Liver (tissue), 9 donors: ENCODE data around the gene ZNF740. TPM values are rescaled to one million over a fixed set of nuclear protein-coding genes. Genes with fewer than 3 reads are reported as not detected.
A peak's percentile ranks its signal among the peaks of the same experiment; 100 is the strongest.

Experiments
- DNase-seq: peaks from one replicate; pipeline ENCODE4 v3.0.0-alpha.2; 2017; ENCODE audit warnings: low spot score
- H3K27ac ChIP-seq, 2 donors: one replicate each; pipeline ENCODE4 v1.7.0; 2013; ENCODE audit warnings: inconsistent platforms in 2 of 2, low read length in 2 of 2, control low read depth in 1 of 2, low read depth in 1 of 2, mild to moderate bottlenecking in 1 of 2
- H3K27me3 ChIP-seq, 4 donors: one replicate each; pipeline versions ENCODE4 v1.6.1 to v1.7.0; 2013; ENCODE audit warnings: low read length in 3 of 4, inconsistent platforms in 1 of 4, mild to moderate bottlenecking in 1 of 4, moderate library complexity in 1 of 4; ENCODE audit not compliant: control insufficient read depth in 4 of 4, insufficient read depth in 4 of 4
- H3K36me3 ChIP-seq, 4 donors: one replicate each; pipeline versions ENCODE4 v1.6.1 to v1.7.0; 2013; ENCODE audit warnings: low read length in 3 of 4, mild to moderate bottlenecking in 3 of 4, low read depth in 1 of 4, moderate library complexity in 1 of 4; ENCODE audit not compliant: control insufficient read depth in 4 of 4, insufficient read depth in 3 of 4
- H3K4me1 ChIP-seq, 4 donors: one replicate each; pipeline versions ENCODE4 v1.6.1 to v1.7.0; 2013; ENCODE audit warnings: low read length in 3 of 4, mild to moderate bottlenecking in 3 of 4, moderate library complexity in 1 of 4; ENCODE audit not compliant: control insufficient read depth in 4 of 4, insufficient read depth in 4 of 4
- H3K4me3 ChIP-seq, 3 donors: one replicate each; pipeline versions ENCODE4 v1.6.1 to v1.7.0; 2013; ENCODE audit warnings: low read length in 3 of 3, control low read depth in 1 of 3, low read depth in 1 of 3, mild to moderate bottlenecking in 1 of 3
- H3K9ac ChIP-seq, 2 donors: one replicate each; pipeline ENCODE4 v1.7.0; 2013; ENCODE audit warnings: low read length in 2 of 2, mild to moderate bottlenecking in 2 of 2, moderate library complexity in 2 of 2, control low read depth in 1 of 2, low read depth in 1 of 2
- H3K9me3 ChIP-seq, 4 donors: one replicate each; pipeline versions ENCODE4 v1.6.1 to v1.7.0; 2013; ENCODE audit warnings: low read length in 3 of 4; ENCODE audit not compliant: control insufficient read depth in 4 of 4
- EGR1 ChIP-seq, 2 donors: IDR thresholded peaks; 2 replicates each; pipeline ENCODE4 v1.6.1; 2016 to 2018; ENCODE audit warnings: antibody characterized with exemption in 2 of 2, low read depth in 2 of 2
- FOXA1 ChIP-seq: IDR thresholded peaks from 2 replicates; pipeline ENCODE4 v1.6.1; 2016; ENCODE audit warnings: antibody characterized with exemption
- FOXA2 ChIP-seq: IDR thresholded peaks from 2 replicates; pipeline ENCODE4 v1.6.1; 2016; ENCODE audit warnings: antibody characterized with exemption
- GABPA ChIP-seq, 2 donors: IDR thresholded peaks in 1 of 2; conservative IDR thresholded peaks in 1 of 2; 2 replicates each; pipeline ENCODE4 v1.6.1; 2016; ENCODE audit warnings: antibody characterized with exemption in 2 of 2, mild to moderate bottlenecking in 1 of 2, moderate library complexity in 1 of 2
- HNF4G ChIP-seq: IDR thresholded peaks from 2 replicates; pipeline ENCODE4 v1.6.1; 2016; ENCODE audit warnings: antibody characterized with exemption
- JUND ChIP-seq, 2 donors: IDR thresholded peaks; 2 replicates each; pipeline ENCODE4 v1.6.1; 2016; ENCODE audit warnings: antibody characterized with exemption in 2 of 2
- NR2F2 ChIP-seq: IDR thresholded peaks from 2 replicates; pipeline ENCODE4 v1.6.1; 2016; ENCODE audit warnings: antibody characterized with exemption
- RXRA ChIP-seq, 2 donors: IDR thresholded peaks; 2 replicates each; pipeline ENCODE4 v1.6.1; 2017 to 2018; ENCODE audit warnings: antibody characterized with exemption in 2 of 2, mild to moderate bottlenecking in 1 of 2
- TAF1 ChIP-seq: conservative IDR thresholded peaks from 2 replicates; pipeline ENCODE4 v1.6.1; 2016; ENCODE audit warnings: antibody characterized with exemption, mild to moderate bottlenecking
- YY1 ChIP-seq: IDR thresholded peaks from 2 replicates; pipeline ENCODE4 v1.6.1; 2016; ENCODE audit warnings: antibody characterized with exemption, mild to moderate bottlenecking
- whole genome bisulfite sequencing: extraction: QIAGEN DNeasy Blood & Tissue Kit; methylation state at CpG from one replicate; pipeline ENCODE4 v1.1.7; 2013; 5-methylcytosine and 5-hydroxymethylcytosine counted together
- polyA plus RNA-seq, 2 donors: library from polyadenylated mRNA; stranded (reverse) in 1 of 2; unstranded in 1 of 2; fragments of 200-250 nt in 1 of 2; fragments of >200 nt in 1 of 2; fragmentation: Nextera tagmentation in 1 of 2; extraction: Ambion mirVana in 1 of 2; gene quantifications; one replicate each; pipeline versions ENCODE4 v1.2.1 to v1.2.3, GENCODE V29; 2013 to 2015
- total RNA-seq, 2 donors: library from RNA; depleted of rRNA; stranded (reverse); fragments of >200 nt; gene quantifications; one replicate each; pipeline ENCODE4 v1.2.3, GENCODE V29; 2014
- TF ChIP-seq, protein P1 (sequence below): IDR thresholded peaks from 2 replicates; pipeline ENCODE4 v1.6.1; 2016; ENCODE audit warnings: antibody characterized with exemption, mild to moderate bottlenecking
- TF ChIP-seq, protein P2 (sequence below): fragments of 150-350 bp; IDR thresholded peaks from 2 replicates; pipeline ENCODE4 v1.5.1; 2017; ENCODE audit warnings: improper control_type of control experiment, low read depth, low read length; ENCODE audit not compliant: missing input control
- TF ChIP-seq, protein P3 (sequence below): IDR thresholded peaks from 2 replicates; pipeline ENCODE4 v1.6.1; 2016; ENCODE audit warnings: antibody characterized with exemption
- TF ChIP-seq, protein P4 (sequence below): IDR thresholded peaks from 2 replicates; pipeline ENCODE4 v1.6.1; 2016; ENCODE audit warnings: antibody characterized with exemption
- donor health status: healthy.
- donor health status: healthy.
- donor health status: healthy.
- donor health status: healthy.
- donor health status: healthy.

Gene ZNF740
- total and polyA plus RNA-seq, 4 donors, result 1.4 to 14.4 (median 6.3) TPM

DNA sequence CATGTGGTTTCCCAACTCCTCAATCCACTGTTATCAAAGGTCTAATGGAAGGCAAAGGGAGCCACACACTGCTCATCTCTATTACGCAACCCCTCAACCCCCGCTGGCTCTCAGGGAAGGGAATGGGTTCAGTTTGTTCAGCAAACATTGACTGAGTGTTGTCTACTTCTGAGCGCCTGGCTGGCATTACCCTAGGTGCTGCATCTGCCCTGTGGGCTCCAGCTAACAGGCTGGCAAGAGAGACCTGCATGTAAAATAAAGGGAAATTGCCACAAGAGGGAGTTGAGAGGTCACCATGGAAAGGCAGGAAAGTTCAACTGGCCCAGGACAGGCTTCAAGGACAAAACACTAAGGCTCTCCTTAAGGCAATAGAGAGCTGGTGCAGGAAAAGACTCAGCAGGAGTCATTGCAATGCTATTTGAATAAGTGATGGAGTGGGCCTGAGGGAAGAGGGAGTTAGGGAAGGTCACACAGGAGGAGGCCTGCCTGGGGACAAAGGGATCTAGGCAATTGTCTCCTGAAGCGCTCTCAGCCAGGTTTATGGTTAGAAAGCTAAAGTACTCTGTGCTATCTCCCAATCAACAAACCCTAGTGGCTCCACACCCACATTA, 5.5 kb upstream of the ZNF740 start (continued):
- TF ChIP-seq, protein P1, sequence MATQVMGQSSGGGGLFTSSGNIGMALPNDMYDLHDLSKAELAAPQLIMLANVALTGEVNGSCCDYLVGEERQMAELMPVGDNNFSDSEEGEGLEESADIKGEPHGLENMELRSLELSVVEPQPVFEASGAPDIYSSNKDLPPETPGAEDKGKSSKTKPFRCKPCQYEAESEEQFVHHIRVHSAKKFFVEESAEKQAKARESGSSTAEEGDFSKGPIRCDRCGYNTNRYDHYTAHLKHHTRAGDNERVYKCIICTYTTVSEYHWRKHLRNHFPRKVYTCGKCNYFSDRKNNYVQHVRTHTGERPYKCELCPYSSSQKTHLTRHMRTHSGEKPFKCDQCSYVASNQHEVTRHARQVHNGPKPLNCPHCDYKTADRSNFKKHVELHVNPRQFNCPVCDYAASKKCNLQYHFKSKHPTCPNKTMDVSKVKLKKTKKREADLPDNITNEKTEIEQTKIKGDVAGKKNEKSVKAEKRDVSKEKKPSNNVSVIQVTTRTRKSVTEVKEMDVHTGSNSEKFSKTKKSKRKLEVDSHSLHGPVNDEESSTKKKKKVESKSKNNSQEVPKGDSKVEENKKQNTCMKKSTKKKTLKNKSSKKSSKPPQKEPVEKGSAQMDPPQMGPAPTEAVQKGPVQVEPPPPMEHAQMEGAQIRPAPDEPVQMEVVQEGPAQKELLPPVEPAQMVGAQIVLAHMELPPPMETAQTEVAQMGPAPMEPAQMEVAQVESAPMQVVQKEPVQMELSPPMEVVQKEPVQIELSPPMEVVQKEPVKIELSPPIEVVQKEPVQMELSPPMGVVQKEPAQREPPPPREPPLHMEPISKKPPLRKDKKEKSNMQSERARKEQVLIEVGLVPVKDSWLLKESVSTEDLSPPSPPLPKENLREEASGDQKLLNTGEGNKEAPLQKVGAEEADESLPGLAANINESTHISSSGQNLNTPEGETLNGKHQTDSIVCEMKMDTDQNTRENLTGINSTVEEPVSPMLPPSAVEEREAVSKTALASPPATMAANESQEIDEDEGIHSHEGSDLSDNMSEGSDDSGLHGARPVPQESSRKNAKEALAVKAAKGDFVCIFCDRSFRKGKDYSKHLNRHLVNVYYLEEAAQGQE, result peak; percentile 79
- TF ChIP-seq, protein P2, sequence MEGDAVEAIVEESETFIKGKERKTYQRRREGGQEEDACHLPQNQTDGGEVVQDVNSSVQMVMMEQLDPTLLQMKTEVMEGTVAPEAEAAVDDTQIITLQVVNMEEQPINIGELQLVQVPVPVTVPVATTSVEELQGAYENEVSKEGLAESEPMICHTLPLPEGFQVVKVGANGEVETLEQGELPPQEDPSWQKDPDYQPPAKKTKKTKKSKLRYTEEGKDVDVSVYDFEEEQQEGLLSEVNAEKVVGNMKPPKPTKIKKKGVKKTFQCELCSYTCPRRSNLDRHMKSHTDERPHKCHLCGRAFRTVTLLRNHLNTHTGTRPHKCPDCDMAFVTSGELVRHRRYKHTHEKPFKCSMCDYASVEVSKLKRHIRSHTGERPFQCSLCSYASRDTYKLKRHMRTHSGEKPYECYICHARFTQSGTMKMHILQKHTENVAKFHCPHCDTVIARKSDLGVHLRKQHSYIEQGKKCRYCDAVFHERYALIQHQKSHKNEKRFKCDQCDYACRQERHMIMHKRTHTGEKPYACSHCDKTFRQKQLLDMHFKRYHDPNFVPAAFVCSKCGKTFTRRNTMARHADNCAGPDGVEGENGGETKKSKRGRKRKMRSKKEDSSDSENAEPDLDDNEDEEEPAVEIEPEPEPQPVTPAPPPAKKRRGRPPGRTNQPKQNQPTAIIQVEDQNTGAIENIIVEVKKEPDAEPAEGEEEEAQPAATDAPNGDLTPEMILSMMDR, result peak; percentile 45

DNA sequence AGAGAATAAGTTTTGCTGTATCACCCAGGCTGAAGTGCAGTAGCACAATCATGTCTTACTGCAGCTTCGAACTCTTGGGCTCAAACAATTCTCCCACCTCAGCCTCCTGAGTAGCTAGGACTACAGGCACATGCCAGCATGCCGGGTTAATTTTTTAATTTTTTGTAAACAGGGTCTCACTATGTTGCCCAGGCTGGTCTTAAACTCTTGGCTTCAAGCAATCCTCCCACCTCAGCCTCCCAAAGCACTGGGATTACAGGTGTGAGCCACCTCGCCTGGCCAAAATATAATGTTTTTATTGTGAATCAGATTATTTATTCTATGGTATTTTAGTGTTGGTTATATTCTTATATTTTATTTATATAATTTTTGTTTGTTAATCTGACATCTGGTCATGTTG, 3.8 kb upstream of the ZNF740 start:
- TF ChIP-seq EGR1 (IDR thresholded peaks at IDR 0.05; ENCODE audit: low read depth in 2 of 2) (no peak), JUND (IDR thresholded peaks at IDR 0.05) (no peak), HNF4G (no peak), RXRA (IDR thresholded peaks at IDR 0.05) (no peak), NR2F2 (no peak), YY1 (no peak), FOXA2 (no peak), FOXA1 (no peak), GABPA (IDR thresholded peaks at IDR 0.05 in 1 of 2, conservative IDR thresholded peaks at IDR 0.05 in 1 of 2) (no peak), TAF1 (no peak)
- TF ChIP-seq, protein P1, result no peak
- TF ChIP-seq, protein P3, sequence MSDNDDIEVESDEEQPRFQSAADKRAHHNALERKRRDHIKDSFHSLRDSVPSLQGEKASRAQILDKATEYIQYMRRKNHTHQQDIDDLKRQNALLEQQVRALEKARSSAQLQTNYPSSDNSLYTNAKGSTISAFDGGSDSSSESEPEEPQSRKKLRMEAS, result no peak
- TF ChIP-seq, protein P2, result no peak
- TF ChIP-seq, protein P4, sequence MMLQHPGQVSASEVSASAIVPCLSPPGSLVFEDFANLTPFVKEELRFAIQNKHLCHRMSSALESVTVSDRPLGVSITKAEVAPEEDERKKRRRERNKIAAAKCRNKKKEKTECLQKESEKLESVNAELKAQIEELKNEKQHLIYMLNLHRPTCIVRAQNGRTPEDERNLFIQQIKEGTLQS, result no peak
- WGBS, result 97% methylated on average over 3 of the region's 3 CpGs

More for the DNA sequence above, 3.8 kb upstream of the ZNF740 start:
- Histone ChIP-seq H3K27ac (no peak overlapping the region), H3K36me3 (peaks cover 0 to under 1% (median 0%) of the 10 kb centered on the region in 4 donors), H3K9ac (no peak overlapping the region), H3K4me1 (peaks cover 10 to 55% (median 43%) of the 10 kb centered on the region in 4 donors), H3K4me3 (no peak overlapping the region), H3K27me3 (no peaks in the 10 kb centered on the region), H3K9me3 (no peaks in the 10 kb centered on the region)
- no peak for DNase-seq
